Esophagus squamous epithelium (tissue), 5 donors: ENCODE measurements around the gene PEX6. TPM values are rescaled to one million over a fixed set of nuclear protein-coding genes. Genes with fewer than 3 reads are reported as not detected.

Source experiments
- DNase-seq: peaks from one replicate; lab custom pipeline; 2025; lab: John Stamatoyannopoulos, UW
- H3K27ac ChIP-seq, 4 donors: fragments of 200-600 bp; sonication (generic); one replicate each; pipeline ENCODE4 v1.5.1; 2016 to 2019; ENCODE audit warnings: mild to moderate bottlenecking in 1 of 4
- H3K27me3 ChIP-seq, 4 donors: fragments of 200-600 bp; sonication (generic); 1 replicate in 3 of 4; 2 replicates in 1 of 4; pipeline versions ENCODE4 v1.5.1 to v1.6.0; 2017 to 2021; ENCODE audit warnings: antibody characterized with exemption in 1 of 4
- H3K36me3 ChIP-seq, 3 donors: fragments of 200-600 bp; sonication (generic); one replicate each; pipeline ENCODE4 v1.5.1; 2016 to 2019
- H3K4me1 ChIP-seq, 3 donors: fragments of 200-600 bp; sonication (generic); one replicate each; pipeline ENCODE4 v1.5.1; 2017 to 2019
- H3K4me3 ChIP-seq, 4 donors: fragments of 200-600 bp; sonication (generic); 1 replicate in 3 of 4; 2 replicates in 1 of 4; pipeline ENCODE4 v1.5.1; 2016 to 2019; ENCODE audit warnings: mild to moderate bottlenecking in 2 of 4, moderate library complexity in 1 of 4
- H3K9me3 ChIP-seq, 3 donors: fragments of 200-600 bp; sonication (generic); one replicate each; pipeline ENCODE4 v1.5.1; 2016 to 2019
- CTCF ChIP-seq, 6 experiments: fragments of 450-650 bp in 4 of 6; fragments of 200-600 bp in 2 of 6; sonication (generic) in 2 of 6; IDR thresholded peaks; one replicate each; pipeline ENCODE4 v1.5.1; 2016 to 2019; ENCODE audit warnings: antibody characterized with exemption in 6 of 6, mild to moderate bottlenecking in 4 of 6, moderate library complexity in 4 of 6
- POLR2A ChIP-seq, 4 donors: fragments of 450-650 bp; IDR thresholded peaks; one replicate each; pipeline ENCODE4 v1.6.1; 2017; ENCODE audit warnings: antibody characterized with exemption in 4 of 4, mild to moderate bottlenecking in 4 of 4, moderate library complexity in 3 of 4
- WGBS, 2 donors: methylation state at CpG; one replicate each; pipeline ENCODE4 v1.1.5; 2018; 5-methylcytosine and 5-hydroxymethylcytosine counted together
- intact Hi-C: fragments of 100-400 bp; cut with DNase I; formaldehyde crosslinking; loops from one replicate; pipeline ENCODE4 v1.15.0; 2022
- total RNA-seq, 4 donors: library from RNA; depleted of rRNA; stranded (reverse); fragments of >200 nt; gene quantifications; one replicate each; pipeline ENCODE4 v1.1.0, GENCODE V29; 2016
- donor health status: DM: yes; HTN: yes; CAD: no.

The PEX6 gene
- total RNA-seq, 4 donors from 2014 or later = 11.3 to 21.2 (median 17.1) TPM

GRCh38 chr6:42963179-42963854 is 15.7 kb downstream of the PEX6 start:
- no peak overlapping the region for H3K4me3 ChIP-seq
- intact Hi-C loops = loop anchor here (10.0 kb wide), 1 partner anchor 101 kb away; no protein-coding TSS in a partner anchor
- peaks cover 0 to 61% (median 11%) of the 10 kb centered on the region in 3 donors for H3K36me3 ChIP-seq
- 83 to 100% methylated on average over 3 to 12 of the region's 12 CpGs for WGBS, 2 donors
- H3K27me3 ChIP-seq = no peaks in the 10 kb centered on the region
- peaks cover 14 to 20% (median 17%) of the 10 kb centered on the region in 3 donors for H3K4me1 ChIP-seq
- no peak for DNase-seq
- H3K27ac ChIP-seq = no peak overlapping the region
- TF ChIP-seq CTCF (IDR thresholded peaks at IDR 0.05) = no peak
- TF ChIP-seq POLR2A (IDR thresholded peaks at IDR 0.05) = no peak
- H3K9me3 ChIP-seq = no peaks in the 10 kb centered on the region

DNA sequence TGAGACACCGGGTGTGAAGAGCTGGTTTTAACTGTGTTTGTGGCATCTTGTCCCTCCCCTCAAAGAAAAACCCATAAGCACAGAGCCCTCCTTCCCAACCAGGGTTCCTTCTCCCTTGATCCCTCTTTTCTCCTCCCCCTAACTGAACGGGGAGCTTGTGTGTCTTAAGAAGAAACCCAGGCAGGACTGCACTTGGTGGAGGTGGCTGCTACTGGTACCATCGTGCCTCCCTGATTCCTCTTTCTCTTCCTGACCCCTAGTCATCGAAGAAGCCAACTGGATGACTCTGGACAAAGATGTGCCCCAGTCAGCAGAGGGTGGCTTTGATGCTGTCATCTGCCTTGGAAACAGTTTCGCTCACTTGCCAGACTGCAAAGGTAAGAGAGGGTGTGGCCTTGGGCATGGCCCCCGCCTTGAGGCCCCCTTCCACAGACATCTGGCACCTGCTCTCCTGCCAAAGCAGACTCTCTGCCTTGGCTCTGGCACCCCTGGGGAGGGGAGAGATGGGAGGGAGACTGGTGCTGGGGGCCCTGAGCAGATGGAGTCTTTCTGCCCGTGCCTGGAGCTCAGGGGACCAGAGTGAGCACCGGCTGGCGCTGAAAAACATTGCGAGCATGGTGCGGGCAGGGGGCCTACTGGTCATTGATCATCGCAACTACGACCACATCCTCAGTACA is 16.3 kb downstream of the PEX6 start:
- TF ChIP-seq POLR2A (IDR thresholded peaks at IDR 0.05) (no peak), CTCF (IDR thresholded peaks at IDR 0.05) (no peak)
- Histone ChIP-seq H3K4me3 (no peak overlapping the region), H3K36me3 (peaks cover 0 to 54% (median 9%) of the 10 kb centered on the region in 3 donors), H3K27me3 (no peaks in the 10 kb centered on the region), H3K4me1 (peaks cover 14 to 20% (median 17%) of the 10 kb centered on the region in 3 donors), H3K27ac (no peak overlapping the region), H3K9me3 (no peaks in the 10 kb centered on the region)
- no peak for DNase-seq
- intact Hi-C loops = loop anchor here (10.0 kb wide), 1 partner anchor 102 kb away; no protein-coding TSS in a partner anchor
- 73 to 74% methylated on average over 4 to 6 of the region's 13 CpGs for WGBS, 2 donors

DNA sequence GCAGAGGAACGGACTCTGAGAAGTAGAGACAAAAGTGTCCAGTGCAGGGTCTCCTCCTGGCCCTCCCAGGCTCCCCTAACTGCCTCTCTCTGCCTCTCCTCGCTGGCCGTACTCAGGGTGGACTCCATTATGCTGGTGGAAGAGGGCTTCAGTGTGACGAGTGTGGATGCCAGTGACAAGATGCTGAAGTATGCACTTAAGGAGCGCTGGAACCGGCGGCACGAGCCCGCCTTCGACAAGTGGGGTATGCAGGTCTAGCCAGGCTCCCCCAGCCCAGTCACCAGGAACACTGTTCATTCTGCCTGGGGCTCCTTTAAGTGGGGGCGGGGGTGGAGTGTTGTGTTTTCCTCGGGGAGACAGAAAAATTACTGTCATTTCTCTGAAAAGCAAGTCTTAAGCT is 16.9 kb downstream of the PEX6 start:
- no peak for TF ChIP-seq CTCF (IDR thresholded peaks at IDR 0.05)
- no peak for TF ChIP-seq POLR2A (IDR thresholded peaks at IDR 0.05)
- H3K27me3 ChIP-seq = no peaks in the 10 kb centered on the region
- no peak for DNase-seq
- no peak overlapping the region for H3K27ac ChIP-seq
- H3K9me3 ChIP-seq = no peaks in the 10 kb centered on the region
- H3K4me3 ChIP-seq = no peak overlapping the region
- WGBS, 2 donors = 84 to 89% methylated on average over 12 of the region's 12 CpGs
- intact Hi-C loops = loop anchor here (10.0 kb wide), 1 partner anchor 103 kb away; no protein-coding TSS in a partner anchor
- peaks cover 0 to 49% (median 5%) of the 10 kb centered on the region in 3 donors for H3K36me3 ChIP-seq
- H3K4me1 ChIP-seq = peaks cover 14 to 20% (median 17%) of the 10 kb centered on the region in 3 donors

- H3K9me3 ChIP-seq = no peaks in the 10 kb centered on the region
- intact Hi-C loops = loop anchor here (10.0 kb wide), 1 partner anchor 104 kb away; no protein-coding TSS in a partner anchor
- H3K27me3 ChIP-seq = no peaks in the 10 kb centered on the region
- peak overlapping the region in 3 of 4 donors; percentile 4 to 33 (median 13) for H3K27ac ChIP-seq
- peaks cover 14 to 20% (median 17%) of the 10 kb centered on the region in 3 donors for H3K4me1 ChIP-seq
- H3K36me3 ChIP-seq = peaks cover 0 to 40% (median 0%) of the 10 kb centered on the region in 3 donors
- 30 to 31% methylated on average over 7 to 13 of the region's 15 CpGs for WGBS, 2 donors
- DNase-seq = no peak
- TF ChIP-seq CTCF (IDR thresholded peaks at IDR 0.05) (no peak), POLR2A (IDR thresholded peaks at IDR 0.05) (no peak)
- peak overlapping the region; percentile 36 to 73 (median 50) for H3K4me3 ChIP-seq
Measured at GRCh38 chr6:42961020-42961470, 17.9 kb downstream of the PEX6 start.
